ENCODE measurements around the gene PSD4. TPM values are rescaled to one million over a fixed set of nuclear protein-coding genes. Genes with fewer than 3 reads are reported as not detected.

The PSD4 gene
- total RNA-seq, 2 donors from 2014 or later = 13.1 to 16.9 TPM

GRCh38 chr2:113216891-113217454, 43.2 kb downstream of the PSD4 start:
- TF ChIP-seq, protein P1, sequence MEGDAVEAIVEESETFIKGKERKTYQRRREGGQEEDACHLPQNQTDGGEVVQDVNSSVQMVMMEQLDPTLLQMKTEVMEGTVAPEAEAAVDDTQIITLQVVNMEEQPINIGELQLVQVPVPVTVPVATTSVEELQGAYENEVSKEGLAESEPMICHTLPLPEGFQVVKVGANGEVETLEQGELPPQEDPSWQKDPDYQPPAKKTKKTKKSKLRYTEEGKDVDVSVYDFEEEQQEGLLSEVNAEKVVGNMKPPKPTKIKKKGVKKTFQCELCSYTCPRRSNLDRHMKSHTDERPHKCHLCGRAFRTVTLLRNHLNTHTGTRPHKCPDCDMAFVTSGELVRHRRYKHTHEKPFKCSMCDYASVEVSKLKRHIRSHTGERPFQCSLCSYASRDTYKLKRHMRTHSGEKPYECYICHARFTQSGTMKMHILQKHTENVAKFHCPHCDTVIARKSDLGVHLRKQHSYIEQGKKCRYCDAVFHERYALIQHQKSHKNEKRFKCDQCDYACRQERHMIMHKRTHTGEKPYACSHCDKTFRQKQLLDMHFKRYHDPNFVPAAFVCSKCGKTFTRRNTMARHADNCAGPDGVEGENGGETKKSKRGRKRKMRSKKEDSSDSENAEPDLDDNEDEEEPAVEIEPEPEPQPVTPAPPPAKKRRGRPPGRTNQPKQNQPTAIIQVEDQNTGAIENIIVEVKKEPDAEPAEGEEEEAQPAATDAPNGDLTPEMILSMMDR (IDR thresholded peaks at IDR 0.05) = no peak
- Histone ChIP-seq H3K9me3 (no peaks in the 10 kb centered on the region), H3K27me3 (replicated peaks; ENCODE audit: insufficient read depth) (no peaks in the 10 kb centered on the region), H3K27ac (no peak overlapping the region), H3K4me3 (no peak overlapping the region), H3K36me3 (no peaks in the 10 kb centered on the region), H3K4me1 (ENCODE audit: control insufficient read depth in 1 of 2, low read depth in 2 of 2) (peaks cover 0 to under 1% of the 10 kb centered on the region in 2 donors)
- no peak for DNase-seq (ENCODE audit: low spot score)
- no peak for ATAC-seq (ENCODE audit: insufficient number of reproducible peaks, low FRiP score, low read depth)

- TF ChIP-seq, protein P1 (IDR thresholded peaks at IDR 0.05) = no peak
- no peaks in the 10 kb centered on the region for H3K36me3 ChIP-seq
- H3K9me3 ChIP-seq = no peaks in the 10 kb centered on the region
- no peaks in the 10 kb centered on the region for H3K27me3 ChIP-seq (replicated peaks; ENCODE audit: insufficient read depth)
- no peak for ATAC-seq (ENCODE audit: insufficient number of reproducible peaks, low FRiP score, low read depth)
- no peak overlapping the region for H3K4me3 ChIP-seq
- no peaks in the 10 kb centered on the region for H3K4me1 ChIP-seq (ENCODE audit: control insufficient read depth in 1 of 2, low read depth in 2 of 2)
- DNase-seq (ENCODE audit: low spot score) = no peak
- no peak overlapping the region for H3K27ac ChIP-seq
Observed at GRCh38 chr2:113217455-113218282, 43.9 kb downstream of the PSD4 start.

- Histone ChIP-seq H3K36me3 (no peaks in the 10 kb centered on the region), H3K9me3 (no peaks in the 10 kb centered on the region), H3K27ac (no peak overlapping the region), H3K4me1 (ENCODE audit: control insufficient read depth in 1 of 2, low read depth in 2 of 2) (no peaks in the 10 kb centered on the region), H3K4me3 (no peak overlapping the region), H3K27me3 (replicated peaks; ENCODE audit: insufficient read depth) (no peaks in the 10 kb centered on the region)
- ATAC-seq (ENCODE audit: insufficient number of reproducible peaks, low FRiP score, low read depth) (no peak), DNase-seq (ENCODE audit: low spot score) (no peak)
- TF ChIP-seq, protein P1 (IDR thresholded peaks at IDR 0.05) = no peak
Observed at GRCh38 chr2:113218283-113219091, 44.7 kb downstream of the PSD4 start.

- Histone ChIP-seq H3K27ac (no peak overlapping the region), H3K27me3 (replicated peaks; ENCODE audit: insufficient read depth) (no peaks in the 10 kb centered on the region), H3K9me3 (no peaks in the 10 kb centered on the region), H3K4me1 (ENCODE audit: control insufficient read depth in 1 of 2, low read depth in 2 of 2) (no peaks in the 10 kb centered on the region), H3K36me3 (no peaks in the 10 kb centered on the region), H3K4me3 (no peak overlapping the region)
- ATAC-seq (ENCODE audit: insufficient number of reproducible peaks, low FRiP score, low read depth) = no peak
- TF ChIP-seq, protein P1 (IDR thresholded peaks at IDR 0.05) = no peak
- DNase-seq (ENCODE audit: low spot score) = no peak
Observed at GRCh38 chr2:113219092-113219441, 45.3 kb downstream of the PSD4 start.

GRCh38 chr2:113219525-113219888, 45.7 kb downstream of the PSD4 start:
- Histone ChIP-seq H3K27me3 (replicated peaks; ENCODE audit: insufficient read depth) (no peaks in the 10 kb centered on the region), H3K36me3 (no peaks in the 10 kb centered on the region), H3K4me1 (ENCODE audit: control insufficient read depth in 1 of 2, low read depth in 2 of 2) (no peaks in the 10 kb centered on the region), H3K9me3 (no peaks in the 10 kb centered on the region), H3K4me3 (no peak overlapping the region), H3K27ac (no peak overlapping the region)
- DNase-seq (ENCODE audit: low spot score) (no peak), ATAC-seq (ENCODE audit: insufficient number of reproducible peaks, low FRiP score, low read depth) (no peak)
- TF ChIP-seq, protein P1 (IDR thresholded peaks at IDR 0.05) = no peak
